Subcutaneous abdominal adipose tissue (tissue), 5 donors: ENCODE data around the gene SMC5.
"Not testable (repeated sequence)": the region's sequence is repeated elsewhere in the genome, so short reads cannot be mapped to it uniquely, and the experiment has no call there.

ENCODE experiments used
- H3K27ac ChIP-seq: one replicate; pipeline ENCODE4 v1.7.0; 2013; ENCODE audit warnings: low read depth, mild to moderate bottlenecking, inconsistent platforms, low read length, moderate library complexity
- H3K27me3 ChIP-seq, 5 donors: one replicate each; pipeline ENCODE4 v1.7.0; 2013; ENCODE audit warnings: low read length in 5 of 5, inconsistent platforms in 1 of 5; ENCODE audit not compliant: control insufficient read depth in 5 of 5, insufficient read depth in 4 of 5
- H3K36me3 ChIP-seq, 5 donors: one replicate each; pipeline ENCODE4 v1.7.0; 2013; ENCODE audit warnings: low read length in 5 of 5; ENCODE audit not compliant: control insufficient read depth in 5 of 5, insufficient read depth in 5 of 5
- H3K4me1 ChIP-seq, 5 donors: one replicate each; pipeline ENCODE4 v1.7.0; 2013; ENCODE audit warnings: low read length in 5 of 5, mild to moderate bottlenecking in 3 of 5, moderate library complexity in 1 of 5; ENCODE audit not compliant: control insufficient read depth in 5 of 5, insufficient read depth in 5 of 5
- H3K4me3 ChIP-seq, 5 donors: one replicate each; pipeline ENCODE4 v1.7.0; 2013; ENCODE audit warnings: low read length in 5 of 5, low read depth in 1 of 5
- H3K9ac ChIP-seq, 5 donors: one replicate each; pipeline ENCODE4 v1.7.0; 2013; ENCODE audit warnings: low read length in 5 of 5, mild to moderate bottlenecking in 4 of 5, moderate library complexity in 3 of 5
- H3K9me3 ChIP-seq, 5 donors: one replicate each; pipeline ENCODE4 v1.7.0; 2013; ENCODE audit warnings: low read length in 5 of 5; ENCODE audit not compliant: control insufficient read depth in 5 of 5
- donor health status: healthy.
- donor health status: healthy.
- donor health status: healthy.
- donor health status: healthy.
- donor health status: healthy.

The SMC5 gene

DNA sequence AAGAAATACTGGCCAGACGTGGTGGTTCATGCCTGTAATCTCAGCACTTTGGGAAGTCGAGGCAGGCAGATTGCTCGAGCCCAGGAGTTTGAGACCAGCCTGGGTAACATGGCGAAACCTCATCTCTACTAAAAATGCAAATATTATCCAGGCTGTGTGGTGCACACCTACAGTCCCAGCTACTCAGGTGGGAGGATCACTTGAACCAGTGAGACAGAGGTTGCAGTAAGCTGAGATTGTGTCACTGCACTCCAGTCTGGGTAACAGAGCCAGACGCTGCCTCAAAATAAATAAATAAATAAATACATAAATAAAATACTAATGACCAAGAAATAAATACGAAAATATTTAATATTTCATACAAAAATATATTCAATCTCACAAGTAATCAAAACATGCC lies 136.9 kb downstream of the SMC5 start:
- H3K27ac ChIP-seq = no peak overlapping the region
- H3K4me1 ChIP-seq = peaks cover 4 to 84% (median 76%) of the 10 kb centered on the region in 5 donors
- no peak overlapping the region for H3K9ac ChIP-seq
- H3K4me3 ChIP-seq = no peak overlapping the region
- H3K9me3 ChIP-seq = no peaks in the 10 kb centered on the region
- peaks cover 0 to 5% (median 0%) of the 10 kb centered on the region in 5 donors for H3K36me3 ChIP-seq
- no peaks in the 10 kb centered on the region for H3K27me3 ChIP-seq

DNA sequence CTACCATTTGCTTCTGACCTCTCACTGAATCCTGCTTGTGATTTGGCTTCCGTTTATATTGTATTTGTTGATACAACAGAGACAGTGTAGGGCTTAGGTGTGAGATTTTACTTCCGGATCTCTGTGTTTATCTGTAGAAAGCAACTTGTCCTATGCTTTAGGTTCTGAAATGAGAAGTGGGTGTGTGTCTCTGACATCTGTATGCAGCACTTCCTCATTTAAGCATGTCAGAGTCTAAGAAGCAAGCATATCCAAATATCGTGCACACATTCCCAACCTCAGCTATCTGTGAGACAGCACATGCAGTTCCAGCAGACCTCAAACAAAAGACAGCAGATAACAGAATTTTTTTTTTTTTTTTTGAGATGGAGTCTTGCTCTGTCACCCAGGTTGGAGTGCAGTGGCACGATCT lies 139.4 kb downstream of the SMC5 start:
- Histone ChIP-seq H3K4me1 (peaks cover 2 to 76% (median 72%) of the 10 kb centered on the region in 5 donors), H3K27ac (no peak overlapping the region), H3K4me3 (no peak overlapping the region)

DNA sequence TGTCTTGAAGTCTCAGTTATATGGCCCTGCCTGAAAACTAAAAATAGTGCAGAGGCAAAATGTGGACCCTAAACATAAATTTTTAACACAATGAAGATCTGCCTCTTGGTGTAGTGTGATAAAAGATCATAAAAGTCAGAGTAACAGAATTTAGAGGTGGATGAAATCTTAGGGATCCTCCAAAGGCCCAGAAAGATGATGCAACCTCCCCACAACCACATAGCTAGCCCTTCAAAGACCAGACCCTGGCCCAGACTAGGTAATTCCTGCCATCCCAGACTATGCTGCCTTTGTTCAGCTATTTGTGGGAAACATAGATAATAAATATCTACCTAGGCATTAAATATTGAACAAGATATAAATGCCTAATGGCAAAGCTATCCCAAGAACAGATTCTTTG lies 140.4 kb downstream of the SMC5 start:
- H3K27me3 ChIP-seq = no peaks in the 10 kb centered on the region
- H3K9ac ChIP-seq = no peak overlapping the region
- H3K36me3 ChIP-seq = peaks cover 0 to 5% (median 0%) of the 10 kb centered on the region in 5 donors
- H3K4me3 ChIP-seq = no peak overlapping the region
- no peaks in the 10 kb centered on the region for H3K9me3 ChIP-seq
- peaks cover 6 to 77% (median 76%) of the 10 kb centered on the region in 5 donors for H3K4me1 ChIP-seq
- H3K27ac ChIP-seq = peak overlapping the region; percentile 8

More for the DNA sequence above, 139.4 kb downstream of the SMC5 start:
- Histone ChIP-seq H3K9ac (no peak overlapping the region), H3K36me3 (peaks cover 0 to 5% (median 0%) of the 10 kb centered on the region in 5 donors), H3K9me3 (no peaks in the 10 kb centered on the region), H3K27me3 (no peaks in the 10 kb centered on the region)

DNA sequence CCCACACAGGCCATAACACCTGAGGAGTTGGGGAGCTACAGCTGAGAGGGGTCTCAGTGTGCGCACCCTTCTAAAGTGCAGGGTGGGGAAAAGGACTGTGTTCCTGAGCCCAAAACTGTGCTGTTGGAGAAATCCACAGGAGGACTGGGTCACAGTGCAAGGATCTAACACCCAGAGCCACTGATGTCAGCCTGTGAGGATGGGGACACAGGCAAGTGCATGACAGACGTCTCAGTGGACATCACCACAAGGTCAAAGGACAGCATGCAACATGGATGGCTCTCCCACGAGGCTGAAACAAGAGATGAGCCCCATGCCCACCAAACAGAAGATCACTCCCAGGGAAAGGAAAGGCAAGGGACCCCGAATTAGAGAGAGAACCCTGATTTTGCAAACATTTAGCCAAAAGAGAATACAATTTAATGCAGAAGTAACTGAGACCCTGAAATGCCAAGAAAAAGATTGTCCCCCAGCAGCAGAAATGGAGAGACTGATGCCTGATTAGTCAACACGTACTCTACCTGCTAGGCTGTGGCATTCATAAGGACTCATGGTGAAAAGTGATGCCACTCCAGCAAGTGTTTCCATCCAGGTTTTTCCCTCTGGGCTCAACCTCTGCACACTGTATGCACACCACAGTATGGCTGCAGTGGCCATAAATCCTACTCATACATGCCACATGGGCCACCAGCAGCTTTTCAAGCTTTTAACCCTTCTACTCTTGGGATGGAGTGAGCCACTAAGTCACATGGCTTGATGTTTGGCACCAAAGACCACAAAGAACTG lies 141.5 kb downstream of the SMC5 start:
- Histone ChIP-seq H3K36me3 (peaks cover 0 to 5% (median 0%) of the 10 kb centered on the region in 5 donors), H3K4me1 (peaks cover 8 to 79% (median 76%) of the 10 kb centered on the region in 5 donors), H3K9me3 (no peaks in the 10 kb centered on the region), H3K4me3 (peak overlapping the region in 1 of 5 donors; percentile 7), H3K9ac (no peak overlapping the region), H3K27me3 (no peaks in the 10 kb centered on the region), H3K27ac (no peak overlapping the region)

DNA sequence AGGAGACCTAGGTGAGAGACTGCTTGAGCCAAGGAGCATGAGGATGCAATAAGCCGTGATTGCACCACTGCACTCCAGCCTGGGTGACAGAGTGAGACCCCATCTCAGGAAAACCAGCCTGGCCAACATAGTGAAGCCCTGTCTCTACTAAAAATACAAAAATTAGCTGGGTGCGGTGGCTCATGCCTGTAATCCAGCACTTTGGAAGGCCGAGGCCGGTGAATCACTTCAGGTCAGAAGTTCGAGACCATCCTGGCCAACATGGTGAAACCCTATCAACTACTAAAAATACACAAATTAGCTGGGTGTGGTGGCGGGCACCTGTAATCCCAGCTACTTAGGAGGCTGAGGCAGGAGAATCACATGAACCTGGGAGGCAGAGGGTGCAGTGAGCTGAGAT lies 142.5 kb downstream of the SMC5 start:
- not testable (repeated sequence) for H3K36me3 ChIP-seq, H3K27me3 ChIP-seq, H3K4me3 ChIP-seq, H3K27ac ChIP-seq, H3K9ac ChIP-seq, H3K9me3 ChIP-seq
- peaks cover 10 to 87% (median 81%) of the 10 kb centered on the region in 5 donors for H3K4me1 ChIP-seq

DNA sequence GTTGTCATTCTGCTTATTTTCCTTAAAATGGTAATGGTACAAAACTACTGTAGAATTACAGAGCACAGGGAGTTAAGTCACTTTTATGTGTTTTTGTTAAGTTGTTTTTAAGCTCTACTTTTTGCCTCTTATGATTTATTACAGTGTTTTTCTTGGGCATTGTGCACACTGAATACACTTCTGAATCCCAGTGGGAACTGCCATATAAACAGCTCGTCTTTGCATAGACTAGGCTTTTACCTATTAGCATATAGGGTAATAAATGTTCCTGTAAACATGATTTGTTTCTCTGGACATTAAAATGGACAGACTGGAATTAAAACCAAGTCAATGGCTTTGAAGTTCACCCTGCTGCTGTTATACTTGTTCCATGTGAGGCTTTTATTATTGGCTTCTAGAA lies 143.4 kb downstream of the SMC5 start:
- Histone ChIP-seq H3K4me1 (peaks cover 15 to 92% (median 89%) of the 10 kb centered on the region in 5 donors), H3K27ac (peak overlapping the region; percentile 74), H3K4me3 (no peak overlapping the region), H3K36me3 (peaks cover 0 to 5% (median 0%) of the 10 kb centered on the region in 5 donors), H3K27me3 (no peaks in the 10 kb centered on the region), H3K9ac (peak overlapping the region in 1 of 5 donors; percentile 49), H3K9me3 (no peaks in the 10 kb centered on the region)

DNA sequence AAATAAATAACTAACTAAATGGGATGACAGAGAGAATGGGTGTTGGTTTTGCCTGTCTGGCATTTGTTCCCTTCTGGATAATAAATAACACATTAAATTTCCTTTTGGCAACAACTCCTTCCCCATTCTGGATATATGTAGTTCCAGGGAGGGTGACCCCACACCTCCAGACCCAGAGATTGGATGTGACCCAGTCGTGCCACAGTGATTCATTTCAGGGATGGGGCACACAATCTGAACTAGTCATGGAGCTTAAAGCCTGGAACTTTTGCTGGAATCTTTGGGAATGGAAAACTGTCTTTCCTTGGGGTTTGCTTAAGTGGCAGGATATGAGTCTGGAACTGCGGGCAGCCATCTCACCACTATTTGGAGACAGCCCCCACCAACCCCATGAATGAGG lies 144.4 kb downstream of the SMC5 start:
- H3K4me3 ChIP-seq = no peak overlapping the region
- H3K4me1 ChIP-seq = peaks cover 20 to 92% (median 90%) of the 10 kb centered on the region in 5 donors
- no peaks in the 10 kb centered on the region for H3K9me3 ChIP-seq
- peak overlapping the region in 1 of 5 donors; percentile 50 for H3K9ac ChIP-seq
- H3K27me3 ChIP-seq = no peaks in the 10 kb centered on the region
- H3K27ac ChIP-seq = peak overlapping the region; percentile 74
- H3K36me3 ChIP-seq = peaks cover 0 to 9% (median 2%) of the 10 kb centered on the region in 5 donors

DNA sequence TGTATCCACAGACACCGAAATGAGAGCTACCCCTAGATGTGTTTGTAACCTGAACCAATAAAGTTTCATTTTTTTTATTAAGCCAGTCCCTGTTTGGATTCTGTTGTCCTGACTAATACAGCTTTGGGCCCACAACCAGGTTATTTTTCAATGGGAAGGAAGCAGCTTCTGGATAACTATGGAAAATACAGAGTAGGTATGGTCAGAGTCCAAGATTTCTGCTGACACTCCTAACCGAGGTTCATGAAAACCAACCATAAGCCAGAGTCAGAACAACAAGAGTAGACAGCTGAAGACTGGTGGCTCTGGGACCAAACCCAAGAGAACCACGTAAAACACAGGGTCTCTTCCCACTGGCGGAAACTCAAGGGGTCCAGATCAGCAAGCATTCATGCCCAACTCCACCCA lies 144.8 kb downstream of the SMC5 start:
- H3K9me3 ChIP-seq = no peaks in the 10 kb centered on the region
- peak overlapping the region in 1 of 5 donors; percentile 6 for H3K4me3 ChIP-seq
- peaks cover 22 to 92% (median 90%) of the 10 kb centered on the region in 5 donors for H3K4me1 ChIP-seq
- peak overlapping the region in 1 of 5 donors; percentile 50 for H3K9ac ChIP-seq
- H3K27ac ChIP-seq = peak overlapping the region; percentile 74
- peaks cover 0 to 9% (median 6%) of the 10 kb centered on the region in 5 donors for H3K36me3 ChIP-seq
- no peaks in the 10 kb centered on the region for H3K27me3 ChIP-seq

DNA sequence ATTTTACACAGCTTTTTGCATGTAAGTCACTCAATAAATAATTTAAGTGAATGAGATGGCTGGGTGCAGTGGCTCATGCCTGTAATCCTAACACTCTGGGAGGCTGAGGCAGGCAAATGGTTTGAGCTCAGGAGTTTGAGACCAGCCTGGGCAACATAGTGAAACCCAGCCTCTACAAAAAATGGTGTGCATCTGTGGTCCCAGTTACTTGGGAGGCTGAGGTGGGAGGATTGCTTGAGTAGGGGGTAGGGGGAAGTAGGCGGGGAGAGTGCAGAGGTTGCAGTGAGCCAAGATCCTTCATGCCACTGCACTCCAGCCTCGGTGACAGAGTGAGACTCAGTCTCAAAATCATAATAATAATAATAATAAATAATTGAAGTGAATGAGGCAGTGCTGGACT lies 145.5 kb downstream of the SMC5 start:
- no peak overlapping the region for H3K4me3 ChIP-seq
- no peak overlapping the region for H3K9ac ChIP-seq
- H3K27ac ChIP-seq = peak overlapping the region; percentile 74

More for the DNA sequence above, 145.5 kb downstream of the SMC5 start:
- Histone ChIP-seq H3K27me3 (no peaks in the 10 kb centered on the region), H3K4me1 (peaks cover 22 to 89% (median 86%) of the 10 kb centered on the region in 5 donors), H3K9me3 (no peaks in the 10 kb centered on the region), H3K36me3 (peaks cover 0 to 9% (median 6%) of the 10 kb centered on the region in 5 donors)
